A549 (cell line): ENCODE data around the gene ARHGAP25.

Source experiments
- CEBPB ChIP-seq, 2 experiments: fragments of >200 bp in 1 of 2; sonication (Bioruptor Twin) in 1 of 2; formaldehyde crosslinking in 1 of 2; IDR thresholded peaks; 2 replicates each; pipeline ENCODE4 v1.6.1; 2012 to 2016
- TF ChIP-seq, protein P1 (sequence below): fragments of >200 bp; sonication (Bioruptor Twin); formaldehyde crosslinking; IDR thresholded peaks from 3 replicates; pipeline ENCODE4 v1.5.1; 2016

DNA sequence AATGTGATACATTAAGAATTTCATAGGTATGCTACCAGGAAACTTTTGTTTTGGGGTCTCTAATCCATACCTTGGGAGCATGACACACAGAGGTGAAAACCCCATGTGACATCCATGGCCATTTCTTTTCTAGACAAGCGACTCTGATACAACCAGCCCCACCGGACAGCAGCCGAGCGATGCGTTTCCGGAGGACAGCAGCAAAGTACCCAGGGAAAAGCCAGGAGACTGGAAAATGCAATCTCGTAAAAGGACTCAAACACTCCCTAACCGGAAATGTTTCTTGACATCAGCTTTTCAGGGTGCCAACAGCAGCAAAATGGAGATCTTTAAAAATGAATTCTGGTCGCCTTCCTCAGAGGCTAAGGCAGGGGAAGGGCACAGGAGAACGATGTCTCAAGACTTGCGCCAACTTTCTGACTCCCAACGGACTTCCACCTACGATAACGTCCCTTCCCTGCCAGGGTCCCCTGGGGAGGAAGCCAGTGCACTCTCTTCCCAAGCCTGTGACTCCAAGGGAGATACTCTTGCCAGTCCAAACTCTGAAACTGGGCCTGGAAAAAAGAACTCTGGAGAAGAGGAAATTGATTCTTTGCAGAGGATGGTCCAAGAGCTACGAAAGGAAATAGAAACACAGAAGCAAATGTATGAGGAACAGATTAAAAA lies 87.7 kb downstream of the ARHGAP25 start:
- TF ChIP-seq, protein P1, sequence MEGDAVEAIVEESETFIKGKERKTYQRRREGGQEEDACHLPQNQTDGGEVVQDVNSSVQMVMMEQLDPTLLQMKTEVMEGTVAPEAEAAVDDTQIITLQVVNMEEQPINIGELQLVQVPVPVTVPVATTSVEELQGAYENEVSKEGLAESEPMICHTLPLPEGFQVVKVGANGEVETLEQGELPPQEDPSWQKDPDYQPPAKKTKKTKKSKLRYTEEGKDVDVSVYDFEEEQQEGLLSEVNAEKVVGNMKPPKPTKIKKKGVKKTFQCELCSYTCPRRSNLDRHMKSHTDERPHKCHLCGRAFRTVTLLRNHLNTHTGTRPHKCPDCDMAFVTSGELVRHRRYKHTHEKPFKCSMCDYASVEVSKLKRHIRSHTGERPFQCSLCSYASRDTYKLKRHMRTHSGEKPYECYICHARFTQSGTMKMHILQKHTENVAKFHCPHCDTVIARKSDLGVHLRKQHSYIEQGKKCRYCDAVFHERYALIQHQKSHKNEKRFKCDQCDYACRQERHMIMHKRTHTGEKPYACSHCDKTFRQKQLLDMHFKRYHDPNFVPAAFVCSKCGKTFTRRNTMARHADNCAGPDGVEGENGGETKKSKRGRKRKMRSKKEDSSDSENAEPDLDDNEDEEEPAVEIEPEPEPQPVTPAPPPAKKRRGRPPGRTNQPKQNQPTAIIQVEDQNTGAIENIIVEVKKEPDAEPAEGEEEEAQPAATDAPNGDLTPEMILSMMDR, result no peak
- no peak for TF ChIP-seq CEBPB (IDR thresholded peaks at IDR 0.05)
